Measurements from ENCODE around the gene MYEOV.

GRCh38 chr11:69275178-69275577 is 18.8 kb upstream of the MYEOV start:
- TF ChIP-seq, protein P1, sequence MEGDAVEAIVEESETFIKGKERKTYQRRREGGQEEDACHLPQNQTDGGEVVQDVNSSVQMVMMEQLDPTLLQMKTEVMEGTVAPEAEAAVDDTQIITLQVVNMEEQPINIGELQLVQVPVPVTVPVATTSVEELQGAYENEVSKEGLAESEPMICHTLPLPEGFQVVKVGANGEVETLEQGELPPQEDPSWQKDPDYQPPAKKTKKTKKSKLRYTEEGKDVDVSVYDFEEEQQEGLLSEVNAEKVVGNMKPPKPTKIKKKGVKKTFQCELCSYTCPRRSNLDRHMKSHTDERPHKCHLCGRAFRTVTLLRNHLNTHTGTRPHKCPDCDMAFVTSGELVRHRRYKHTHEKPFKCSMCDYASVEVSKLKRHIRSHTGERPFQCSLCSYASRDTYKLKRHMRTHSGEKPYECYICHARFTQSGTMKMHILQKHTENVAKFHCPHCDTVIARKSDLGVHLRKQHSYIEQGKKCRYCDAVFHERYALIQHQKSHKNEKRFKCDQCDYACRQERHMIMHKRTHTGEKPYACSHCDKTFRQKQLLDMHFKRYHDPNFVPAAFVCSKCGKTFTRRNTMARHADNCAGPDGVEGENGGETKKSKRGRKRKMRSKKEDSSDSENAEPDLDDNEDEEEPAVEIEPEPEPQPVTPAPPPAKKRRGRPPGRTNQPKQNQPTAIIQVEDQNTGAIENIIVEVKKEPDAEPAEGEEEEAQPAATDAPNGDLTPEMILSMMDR (IDR thresholded peaks at IDR 0.05) = no peak
- no peak for TF ChIP-seq EZH2 (IDR thresholded peaks at IDR 0.05; ENCODE audit: borderline replicate concordance, insufficient read depth, low read depth, low read length, poor library complexity, severe bottlenecking)
